Gastroesophageal sphincter (tissue), 4 donors: ENCODE results near the gene RERE. TPM values are rescaled to one million over a fixed set of nuclear protein-coding genes. Genes with fewer than 3 reads are reported as not detected.

Experiments used
- ATAC-seq: fragments of 150-250 bp; one replicate; pipeline ENCODE4 v1.9.1; 2016; ENCODE audit warnings: mild to moderate bottlenecking, moderate library complexity
- H3K27ac ChIP-seq, 4 donors: fragments of 200-600 bp; sonication (generic) in 3 of 4; 1 replicate in 3 of 4; 2 replicates in 1 of 4; pipeline ENCODE4 v1.5.1; 2016 to 2019
- H3K27me3 ChIP-seq: fragments of 200-600 bp; sonication (generic); one replicate; pipeline ENCODE4 v1.5.1; 2019
- H3K36me3 ChIP-seq, 2 donors: fragments of 200-600 bp; sonication (generic); one replicate each; pipeline ENCODE4 v1.5.1; 2019; ENCODE audit warnings: control low read depth in 1 of 2
- H3K4me1 ChIP-seq, 3 donors: fragments of 200-600 bp; sonication (generic); 1 replicate in 2 of 3; 2 replicates in 1 of 3; pipeline ENCODE4 v1.5.1; 2016 to 2019; ENCODE audit warnings: control low read depth in 2 of 3
- H3K4me3 ChIP-seq, 2 donors: fragments of 200-600 bp; sonication (generic); one replicate each; pipeline ENCODE4 v1.5.1; 2019; ENCODE audit warnings: mild to moderate bottlenecking in 1 of 2, moderate library complexity in 1 of 2
- H3K9me3 ChIP-seq, 3 donors: fragments of 200-600 bp; sonication (generic); one replicate each; pipeline ENCODE4 v1.5.1; 2017 to 2019; ENCODE audit warnings: control low read depth in 2 of 3
- CTCF ChIP-seq, 4 experiments: fragments of 200-600 bp in 2 of 4; fragments of 450-650 bp in 2 of 4; sonication (generic) in 1 of 4; IDR thresholded peaks; one replicate each; pipeline ENCODE4 v1.5.1; 2017 to 2019; ENCODE audit warnings: antibody characterized with exemption in 4 of 4, mild to moderate bottlenecking in 2 of 4, moderate library complexity in 2 of 4
- EP300 ChIP-seq: sonication (generic); formaldehyde crosslinking; IDR thresholded peaks from one replicate; pipeline ENCODE4 v1.6.1; 2017; ENCODE audit warnings: antibody characterized with exemption, mild to moderate bottlenecking
- POLR2A ChIP-seq, 2 donors: fragments of 450-650 bp; IDR thresholded peaks; one replicate each; pipeline ENCODE4 v1.6.1; 2017; ENCODE audit warnings: antibody characterized with exemption in 2 of 2, mild to moderate bottlenecking in 2 of 2, moderate library complexity in 1 of 2
- POLR2AphosphoS5 ChIP-seq: sonication (generic); formaldehyde crosslinking; IDR thresholded peaks from one replicate; pipeline ENCODE4 v1.6.1; 2017; ENCODE audit warnings: antibody characterized with exemption
- WGBS, 2 donors: methylation state at CpG; one replicate each; pipeline ENCODE4 v1.1.5; 2018; ENCODE audit warnings: low coverage in 1 of 2; 5-methylcytosine and 5-hydroxymethylcytosine counted together
- total RNA-seq, 4 donors: library from RNA; depleted of rRNA; stranded (reverse); fragments of >200 nt; gene quantifications; one replicate each; pipeline ENCODE4 v1.1.0, GENCODE V29; 2016

Gene RERE
- total RNA-seq, 4 donors from 2014 or later = 112 to 212 (median 139) TPM

- no peaks in the 10 kb centered on the region for H3K9me3 ChIP-seq
- ATAC-seq = no peak
- 59 to 64% methylated on average over 4 to 5 of the region's 5 CpGs for WGBS, 2 donors
- peaks cover 0 to 22% of the 10 kb centered on the region in 2 donors for H3K36me3 ChIP-seq
- no peak for TF ChIP-seq CTCF (IDR thresholded peaks at IDR 0.05)
- TF ChIP-seq POLR2A (IDR thresholded peaks at IDR 0.05) = no peak
- no peak for TF ChIP-seq EP300
- TF ChIP-seq POLR2AphosphoS5 = no peak
- no peak overlapping the region for H3K4me3 ChIP-seq
- H3K27me3 ChIP-seq = no peaks in the 10 kb centered on the region
- H3K4me1 ChIP-seq = peaks cover 48 to 90% (median 63%) of the 10 kb centered on the region in 3 donors
- peak overlapping the region; percentile 83 to 100 (median 96) for H3K27ac ChIP-seq
These were observed 409.8 kb downstream of the RERE start for GRCh38 chr1:8407652-8408051.

GRCh38 chr1:8406960-8407359 is 410.5 kb downstream of the RERE start:
- peak; percentile 18 for ATAC-seq
- H3K4me1 ChIP-seq = peaks cover 42 to 90% (median 56%) of the 10 kb centered on the region in 3 donors
- H3K27me3 ChIP-seq = no peaks in the 10 kb centered on the region
- no peaks in the 10 kb centered on the region for H3K9me3 ChIP-seq
- TF ChIP-seq CTCF (IDR thresholded peaks at IDR 0.05) = no peak
- TF ChIP-seq POLR2AphosphoS5 = no peak
- H3K27ac ChIP-seq = peak overlapping the region; percentile 83 to 100 (median 96)
- H3K4me3 ChIP-seq = no peak overlapping the region
- peaks cover 0 to 26% of the 10 kb centered on the region in 2 donors for H3K36me3 ChIP-seq
- 55% methylated on average over 3 to 4 of the region's 4 CpGs for WGBS, 2 donors

GRCh38 chr1:8406011-8406410 is 411.4 kb downstream of the RERE start:
- Histone ChIP-seq H3K36me3 (peaks cover 0 to 36% of the 10 kb centered on the region in 2 donors), H3K4me3 (no peak overlapping the region), H3K27me3 (no peaks in the 10 kb centered on the region), H3K4me1 (peaks cover 32 to 90% (median 48%) of the 10 kb centered on the region in 3 donors), H3K9me3 (no peaks in the 10 kb centered on the region), H3K27ac (peak overlapping the region; percentile 1 to 100 (median 90))
- WGBS, 2 donors = 89 to 98% methylated on average over 7 of the region's 7 CpGs
- ATAC-seq = no peak
- TF ChIP-seq POLR2A (IDR thresholded peaks at IDR 0.05) (no peak), EP300 (no peak), POLR2AphosphoS5 (no peak), CTCF (IDR thresholded peaks at IDR 0.05) (no peak)

- H3K27ac ChIP-seq = peak overlapping the region in 3 of 4 donors; percentile 66 to 97 (median 73)
- peaks cover 22 to 77% (median 36%) of the 10 kb centered on the region in 3 donors for H3K4me1 ChIP-seq
- no peak for ATAC-seq
- no peak overlapping the region for H3K4me3 ChIP-seq
- 63 to 87% methylated on average over 4 to 9 of the region's 10 CpGs for WGBS, 2 donors
- no peaks in the 10 kb centered on the region for H3K9me3 ChIP-seq
- TF ChIP-seq CTCF (IDR thresholded peaks at IDR 0.05) (no peak), POLR2AphosphoS5 (no peak), EP300 (no peak), POLR2A (IDR thresholded peaks at IDR 0.05) (no peak)
- peaks cover 0 to 37% of the 10 kb centered on the region in 2 donors for H3K36me3 ChIP-seq
- no peaks in the 10 kb centered on the region for H3K27me3 ChIP-seq
These were observed 412.7 kb downstream of the RERE start for GRCh38 chr1:8404460-8405370.
